Measurements from ENCODE around the gene GATA5. TPM values are rescaled to one million over a fixed set of nuclear protein-coding genes. Genes with fewer than 3 reads are reported as not detected.

Gene GATA5
- total RNA-seq, 5 donors from 2014 or later (not counting 1 experiment from before 2014, with no cell fraction given) = not detected

- peaks cover 0 to 53% of the 10 kb centered on the region in 2 experiments for H3K27me3 ChIP-seq (replicated peaks in 1 of 2; ENCODE audit: control insufficient read depth in 2 of 2, extremely low read depth in 1 of 2, insufficient read depth in 2 of 2, low read length in 1 of 2)
- Mint-ChIP-seq H3K9me3 (no peaks in the 10 kb centered on the region), H3K27me3 (no peaks in the 10 kb centered on the region), H3K4me1 (no peaks in the 10 kb centered on the region), H3K4me3 (no peak overlapping the region), H3K27ac (no peak overlapping the region), H3K36me3 (no peaks in the 10 kb centered on the region)
- no peaks in the 10 kb centered on the region for H3K36me3 ChIP-seq (ENCODE audit: control insufficient read depth in 2 of 2, extremely low read depth in 1 of 2, insufficient read depth in 1 of 2, low read length in 1 of 2)
- H3K4me3 ChIP-seq (ENCODE audit: control insufficient read depth in 1 of 2, extremely low read depth in 1 of 2, low read length in 1 of 2) = no peak overlapping the region
- no peaks in the 10 kb centered on the region for H3K4me1 ChIP-seq (ENCODE audit: control insufficient read depth in 1 of 2, extremely low read depth in 1 of 2, insufficient read depth in 2 of 2, low read length in 2 of 2)
- H3K27ac ChIP-seq (ENCODE audit: low read length) = no peak overlapping the region
- ChIA-PET POLR2A (no interaction called here), CTCF (no interaction called here)
- WGBS (ENCODE audit: insufficient coverage) = 83% methylated on average over 17 of the region's 20 CpGs
- no peak for ATAC-seq (replicated peaks in 1 of 4)
- H3K9me3 ChIP-seq = no peaks in the 10 kb centered on the region
- DNase-seq = no peak
Measured at GRCh38 chr20:62422636-62423325, 53.0 kb downstream of the GATA5 start.

DNA sequence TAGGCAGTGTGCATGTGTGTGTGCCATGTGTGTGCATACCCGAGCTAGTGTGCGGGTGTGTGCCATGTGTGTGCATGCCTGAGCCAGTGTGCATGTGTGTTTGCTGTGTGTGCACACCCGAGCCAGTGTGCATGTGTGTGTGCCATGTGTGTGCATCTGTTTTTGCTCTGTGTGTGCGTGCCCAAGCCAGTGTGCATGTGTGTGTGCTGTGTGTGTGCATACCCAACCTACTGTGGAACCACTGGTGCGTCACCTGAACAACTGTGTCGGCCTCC lies 54.1 kb downstream of the GATA5 start:
- ChIA-PET CTCF (no interaction called here), POLR2A (no interaction called here)
- no peak overlapping the region for H3K27ac ChIP-seq (ENCODE audit: low read length)
- H3K27ac Mint-ChIP-seq = no peak overlapping the region
- H3K4me1 ChIP-seq (ENCODE audit: control insufficient read depth in 1 of 2, extremely low read depth in 1 of 2, insufficient read depth in 2 of 2, low read length in 2 of 2) = no peaks in the 10 kb centered on the region
- WGBS (ENCODE audit: insufficient coverage) = 40% methylated on average over 2 of the region's 6 CpGs
- no peaks in the 10 kb centered on the region for H3K27me3 Mint-ChIP-seq
- no peak for DNase-seq
- no peaks in the 10 kb centered on the region for H3K4me1 Mint-ChIP-seq
- no peak overlapping the region for H3K4me3 ChIP-seq (ENCODE audit: control insufficient read depth in 1 of 2, extremely low read depth in 1 of 2, low read length in 1 of 2)
- peaks cover 0 to 56% of the 10 kb centered on the region in 2 experiments for H3K27me3 ChIP-seq (replicated peaks in 1 of 2; ENCODE audit: control insufficient read depth in 2 of 2, extremely low read depth in 1 of 2, insufficient read depth in 2 of 2, low read length in 1 of 2)
- H3K9me3 Mint-ChIP-seq = no peaks in the 10 kb centered on the region
- H3K36me3 ChIP-seq (ENCODE audit: control insufficient read depth in 2 of 2, extremely low read depth in 1 of 2, insufficient read depth in 1 of 2, low read length in 1 of 2) = no peaks in the 10 kb centered on the region
- no peaks in the 10 kb centered on the region for H3K9me3 ChIP-seq
- no peak overlapping the region for H3K4me3 Mint-ChIP-seq
- H3K36me3 Mint-ChIP-seq = no peaks in the 10 kb centered on the region
- ATAC-seq (replicated peaks in 1 of 4) = no peak

DNA sequence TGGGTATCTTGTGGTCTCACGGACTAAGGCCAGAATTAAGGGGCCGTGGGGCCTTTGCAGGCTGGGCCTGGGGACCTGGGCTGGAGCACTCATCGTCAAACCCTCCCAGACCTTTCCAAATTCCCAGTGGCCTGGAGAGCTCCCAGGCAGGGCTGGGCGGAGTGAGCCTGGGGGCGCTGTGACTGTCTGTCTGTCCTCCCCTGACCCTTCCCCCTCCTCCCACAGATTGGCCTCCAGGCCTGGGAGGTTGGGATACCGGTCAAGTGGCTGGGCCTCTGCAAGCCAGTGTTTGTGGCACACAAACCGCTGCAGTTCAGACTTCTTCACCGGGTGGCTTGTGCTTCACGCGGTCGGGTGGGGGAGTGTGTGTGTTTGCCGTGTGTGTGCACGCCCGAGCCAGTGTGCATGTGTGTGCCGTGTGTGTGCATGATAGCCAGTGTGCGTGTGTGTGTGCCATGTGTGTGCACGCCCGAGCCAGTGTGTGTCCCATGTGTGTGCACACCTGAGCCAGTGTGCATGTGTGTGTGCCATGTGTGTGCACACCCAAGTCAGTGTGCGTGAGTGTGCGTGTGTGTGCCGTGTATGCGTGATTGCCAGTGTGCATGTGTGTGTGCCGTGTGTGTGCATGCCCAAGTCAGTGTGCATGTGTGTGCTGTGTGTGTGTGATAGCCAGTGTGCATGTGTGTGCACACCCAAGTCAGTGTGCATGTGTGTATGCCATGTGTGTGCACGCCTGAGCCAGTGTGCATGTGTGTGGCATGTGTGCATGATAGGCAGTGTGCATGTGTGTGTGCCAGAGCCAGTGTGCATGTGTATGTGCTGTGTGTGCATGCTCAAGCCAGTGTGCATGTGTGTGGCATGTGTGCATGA lies 54.7 kb downstream of the GATA5 start:
- Mint-ChIP-seq H3K9me3 (no peaks in the 10 kb centered on the region), H3K36me3 (no peaks in the 10 kb centered on the region), H3K4me1 (no peaks in the 10 kb centered on the region), H3K27me3 (no peaks in the 10 kb centered on the region), H3K4me3 (no peak overlapping the region), H3K27ac (no peak overlapping the region)
- no peak for ATAC-seq (replicated peaks in 1 of 4)
- 82% methylated on average over 17 of the region's 24 CpGs for whole genome bisulfite sequencing (ENCODE audit: insufficient coverage)
- ChIA-PET CTCF (no interaction called here), POLR2A (no interaction called here)
- Histone ChIP-seq H3K4me3 (ENCODE audit: control insufficient read depth in 1 of 2, extremely low read depth in 1 of 2, low read length in 1 of 2) (no peak overlapping the region), H3K36me3 (ENCODE audit: control insufficient read depth in 2 of 2, extremely low read depth in 1 of 2, insufficient read depth in 1 of 2, low read length in 1 of 2) (no peaks in the 10 kb centered on the region), H3K4me1 (ENCODE audit: control insufficient read depth in 1 of 2, extremely low read depth in 1 of 2, insufficient read depth in 2 of 2, low read length in 2 of 2) (no peaks in the 10 kb centered on the region), H3K27ac (ENCODE audit: low read length) (no peak overlapping the region), H3K27me3 (replicated peaks in 1 of 2; ENCODE audit: control insufficient read depth in 2 of 2, extremely low read depth in 1 of 2, insufficient read depth in 2 of 2, low read length in 1 of 2) (peaks cover 0 to 59% of the 10 kb centered on the region in 2 experiments), H3K9me3 (no peaks in the 10 kb centered on the region)
- DNase-seq = no peak

- H3K27ac Mint-ChIP-seq = no peak overlapping the region
Measured at GRCh38 chr20:62419759-62420158, 56.0 kb downstream of the GATA5 start.

GRCh38 chr20:62418709-62419487 lies 56.9 kb downstream of the GATA5 start:
- Histone ChIP-seq H3K4me3 (ENCODE audit: control insufficient read depth in 1 of 2, extremely low read depth in 1 of 2, low read length in 1 of 2) (no peak overlapping the region), H3K27ac (ENCODE audit: low read length) (no peak overlapping the region), H3K4me1 (ENCODE audit: control insufficient read depth in 1 of 2, extremely low read depth in 1 of 2, insufficient read depth in 2 of 2, low read length in 2 of 2) (no peaks in the 10 kb centered on the region), H3K36me3 (ENCODE audit: control insufficient read depth in 2 of 2, extremely low read depth in 1 of 2, insufficient read depth in 1 of 2, low read length in 1 of 2) (no peaks in the 10 kb centered on the region), H3K9me3 (no peaks in the 10 kb centered on the region), H3K27me3 (replicated peaks in 1 of 2; ENCODE audit: control insufficient read depth in 2 of 2, extremely low read depth in 1 of 2, insufficient read depth in 2 of 2, low read length in 1 of 2) (peaks cover 0 to 46% of the 10 kb centered on the region in 2 experiments)
- ChIA-PET CTCF (no interaction called here), POLR2A (no interaction called here)
- Mint-ChIP-seq H3K9me3 (no peaks in the 10 kb centered on the region), H3K27ac (no peak overlapping the region), H3K27me3 (no peaks in the 10 kb centered on the region), H3K4me1 (no peaks in the 10 kb centered on the region), H3K36me3 (no peaks in the 10 kb centered on the region), H3K4me3 (no peak overlapping the region)
- no peak for ATAC-seq (replicated peaks in 1 of 4)
- 77% methylated on average over 14 of the region's 19 CpGs for WGBS (ENCODE audit: insufficient coverage)
- DNase-seq = no peak

More at GRCh38 chr20:62419759-62420158, 56.0 kb downstream of the GATA5 start:
- Mint-ChIP-seq H3K27me3 (no peaks in the 10 kb centered on the region), H3K9me3 (no peaks in the 10 kb centered on the region), H3K4me3 (no peak overlapping the region), H3K36me3 (no peaks in the 10 kb centered on the region), H3K4me1 (no peaks in the 10 kb centered on the region)
- Histone ChIP-seq H3K4me1 (ENCODE audit: control insufficient read depth in 1 of 2, extremely low read depth in 1 of 2, insufficient read depth in 2 of 2, low read length in 2 of 2) (no peaks in the 10 kb centered on the region), H3K27ac (ENCODE audit: low read length) (no peak overlapping the region), H3K4me3 (ENCODE audit: control insufficient read depth in 1 of 2, extremely low read depth in 1 of 2, low read length in 1 of 2) (no peak overlapping the region), H3K36me3 (ENCODE audit: control insufficient read depth in 2 of 2, extremely low read depth in 1 of 2, insufficient read depth in 1 of 2, low read length in 1 of 2) (no peaks in the 10 kb centered on the region), H3K9me3 (no peaks in the 10 kb centered on the region), H3K27me3 (replicated peaks in 1 of 2; ENCODE audit: control insufficient read depth in 2 of 2, extremely low read depth in 1 of 2, insufficient read depth in 2 of 2, low read length in 1 of 2) (peaks cover 0 to 55% of the 10 kb centered on the region in 2 experiments)
- no peak for ATAC-seq (replicated peaks in 1 of 4)
- ChIA-PET POLR2A (no interaction called here), CTCF (no interaction called here)
- 79% methylated on average over 8 of the region's 9 CpGs for WGBS (ENCODE audit: insufficient coverage)
- DNase-seq = no peak

- no peak overlapping the region for H3K27ac Mint-ChIP-seq
- H3K27me3 Mint-ChIP-seq = no peaks in the 10 kb centered on the region
- Histone ChIP-seq H3K9me3 (no peaks in the 10 kb centered on the region), H3K4me1 (ENCODE audit: control insufficient read depth in 1 of 2, extremely low read depth in 1 of 2, insufficient read depth in 2 of 2, low read length in 2 of 2) (no peaks in the 10 kb centered on the region), H3K27ac (ENCODE audit: low read length) (no peak overlapping the region), H3K27me3 (replicated peaks in 1 of 2; ENCODE audit: control insufficient read depth in 2 of 2, extremely low read depth in 1 of 2, insufficient read depth in 2 of 2, low read length in 1 of 2) (peaks cover 0 to 38% of the 10 kb centered on the region in 2 experiments), H3K4me3 (ENCODE audit: control insufficient read depth in 1 of 2, extremely low read depth in 1 of 2, low read length in 1 of 2) (no peak overlapping the region), H3K36me3 (ENCODE audit: control insufficient read depth in 2 of 2, extremely low read depth in 1 of 2, insufficient read depth in 1 of 2, low read length in 1 of 2) (no peaks in the 10 kb centered on the region)
- WGBS (ENCODE audit: insufficient coverage) = 74% methylated on average over 15 of the region's 25 CpGs
- DNase-seq (no peak), ATAC-seq (replicated peaks in 1 of 4) (no peak)
- no peaks in the 10 kb centered on the region for H3K4me1 Mint-ChIP-seq
- H3K36me3 Mint-ChIP-seq = no peaks in the 10 kb centered on the region
- H3K9me3 Mint-ChIP-seq = no peaks in the 10 kb centered on the region
- ChIA-PET POLR2A (no interaction called here), CTCF (no interaction called here)
- H3K4me3 Mint-ChIP-seq = no peak overlapping the region
Measured at GRCh38 chr20:62417981-62418708, 57.6 kb downstream of the GATA5 start.

All from T-cell (primary cell).